LHCN-M2 (cell line): ENCODE measurements around the gene CARS2. TPM values are rescaled to one million over a fixed set of nuclear protein-coding genes. Genes with fewer than 3 reads are reported as not detected.
A peak's percentile ranks its signal among the peaks of the same experiment; 100 is the strongest.
"Not testable (repeated sequence)": the region's sequence is repeated elsewhere in the genome, so short reads cannot be mapped to it uniquely, and the experiment has no call there.

Experiments
- DNase-seq: peaks from one replicate; pipeline ENCODE4 v3.0.0-alpha.2; 2012; ENCODE audit warnings: low read depth
- total RNA-seq: library from RNA; depleted of rRNA; stranded (reverse); fragments of >200 nt; gene quantifications from 2 replicates; pipeline ENCODE4 v1.2.3, GENCODE V29; 2014

Gene CARS2
- total RNA-seq, 1 experiment from 2014 or later, result 114 TPM

GRCh38 chr13:110620596-110620995 lies 85.3 kb downstream of the CARS2 start:
- no peak for DNase-seq

GRCh38 chr13:110618780-110619179 lies 87.1 kb downstream of the CARS2 start:
- no peak for DNase-seq

GRCh38 chr13:110618167-110618566 lies 87.7 kb downstream of the CARS2 start:
- no peak for DNase-seq

- peak; percentile 28 for DNase-seq
These were observed 88.4 kb downstream of the CARS2 start for GRCh38 chr13:110617321-110618072.

GRCh38 chr13:110616103-110617101 lies 89.5 kb downstream of the CARS2 start:
- peak; percentile 62 for DNase-seq

GRCh38 chr13:110615322-110616102 lies 90.4 kb downstream of the CARS2 start, which contains the start of gene NAXD:
TSS of gene NAXD (plus strand) at chr13:110615545. CDS start at chr13:110615602, 57 bp downstream.
- DNase-seq, result peak; percentile 94

GRCh38 chr13:110615005-110615321 lies 91.0 kb downstream of the CARS2 start:
- DNase-seq, result no peak

- DNase-seq, result no peak
These were observed 94.8 kb downstream of the CARS2 start for GRCh38 chr13:110610955-110611595.

- no peak for DNase-seq
These were observed 98.2 kb downstream of the CARS2 start for GRCh38 chr13:110607675-110608224.

- DNase-seq, result not testable (repeated sequence)
These were observed 99.6 kb downstream of the CARS2 start for GRCh38 chr13:110606281-110606680.

- no peak for DNase-seq
These were observed 100.8 kb downstream of the CARS2 start for GRCh38 chr13:110605132-110605531.

GRCh38 chr13:110600980-110601379 lies 104.9 kb downstream of the CARS2 start:
- DNase-seq, result no peak

- DNase-seq, result no peak
These were observed 105.6 kb downstream of the CARS2 start for GRCh38 chr13:110600261-110600819.

GRCh38 chr13:110597041-110597689 lies 108.8 kb downstream of the CARS2 start:
- no peak for DNase-seq

GRCh38 chr13:110593430-110594130 lies 112.3 kb downstream of the CARS2 start:
- DNase-seq, result peak; percentile 65

- peak; percentile 73 for DNase-seq
These were observed 113.3 kb downstream of the CARS2 start for GRCh38 chr13:110592665-110593064.
